Liver (tissue), 9 donors: ENCODE results near the gene CD8B2. TPM values are rescaled to one million over a fixed set of nuclear protein-coding genes. Genes with fewer than 3 reads are reported as not detected.

Source experiments
- DNase-seq: peaks from one replicate; pipeline ENCODE4 v3.0.0-alpha.2; 2017; ENCODE audit warnings: low spot score
- H3K27ac ChIP-seq, 2 donors: one replicate each; pipeline ENCODE4 v1.7.0; 2013; ENCODE audit warnings: inconsistent platforms in 2 of 2, low read length in 2 of 2, control low read depth in 1 of 2, low read depth in 1 of 2, mild to moderate bottlenecking in 1 of 2
- H3K27me3 ChIP-seq, 4 donors: one replicate each; pipeline versions ENCODE4 v1.6.1 to v1.7.0; 2013; ENCODE audit warnings: low read length in 3 of 4, inconsistent platforms in 1 of 4, mild to moderate bottlenecking in 1 of 4, moderate library complexity in 1 of 4; ENCODE audit not compliant: control insufficient read depth in 4 of 4, insufficient read depth in 4 of 4
- H3K36me3 ChIP-seq, 4 donors: one replicate each; pipeline versions ENCODE4 v1.6.1 to v1.7.0; 2013; ENCODE audit warnings: low read length in 3 of 4, mild to moderate bottlenecking in 3 of 4, low read depth in 1 of 4, moderate library complexity in 1 of 4; ENCODE audit not compliant: control insufficient read depth in 4 of 4, insufficient read depth in 3 of 4
- H3K4me1 ChIP-seq, 4 donors: one replicate each; pipeline versions ENCODE4 v1.6.1 to v1.7.0; 2013; ENCODE audit warnings: low read length in 3 of 4, mild to moderate bottlenecking in 3 of 4, moderate library complexity in 1 of 4; ENCODE audit not compliant: control insufficient read depth in 4 of 4, insufficient read depth in 4 of 4
- H3K4me3 ChIP-seq, 3 donors: one replicate each; pipeline versions ENCODE4 v1.6.1 to v1.7.0; 2013; ENCODE audit warnings: low read length in 3 of 3, control low read depth in 1 of 3, low read depth in 1 of 3, mild to moderate bottlenecking in 1 of 3
- H3K9ac ChIP-seq, 2 donors: one replicate each; pipeline ENCODE4 v1.7.0; 2013; ENCODE audit warnings: low read length in 2 of 2, mild to moderate bottlenecking in 2 of 2, moderate library complexity in 2 of 2, control low read depth in 1 of 2, low read depth in 1 of 2
- H3K9me3 ChIP-seq, 4 donors: one replicate each; pipeline versions ENCODE4 v1.6.1 to v1.7.0; 2013; ENCODE audit warnings: low read length in 3 of 4; ENCODE audit not compliant: control insufficient read depth in 4 of 4
- FOXA1 ChIP-seq: IDR thresholded peaks from 2 replicates; pipeline ENCODE4 v1.6.1; 2016; ENCODE audit warnings: antibody characterized with exemption
- FOXA2 ChIP-seq: IDR thresholded peaks from 2 replicates; pipeline ENCODE4 v1.6.1; 2016; ENCODE audit warnings: antibody characterized with exemption
- GABPA ChIP-seq, 2 donors: IDR thresholded peaks in 1 of 2; conservative IDR thresholded peaks in 1 of 2; 2 replicates each; pipeline ENCODE4 v1.6.1; 2016; ENCODE audit warnings: antibody characterized with exemption in 2 of 2, mild to moderate bottlenecking in 1 of 2, moderate library complexity in 1 of 2
- HNF4A ChIP-seq, 2 donors: conservative IDR thresholded peaks; 2 replicates each; pipeline ENCODE4 v1.6.1; 2016; ENCODE audit warnings: antibody characterized with exemption in 2 of 2, mild to moderate bottlenecking in 2 of 2
- HNF4G ChIP-seq: IDR thresholded peaks from 2 replicates; pipeline ENCODE4 v1.6.1; 2016; ENCODE audit warnings: antibody characterized with exemption
- NR2F2 ChIP-seq: IDR thresholded peaks from 2 replicates; pipeline ENCODE4 v1.6.1; 2016; ENCODE audit warnings: antibody characterized with exemption
- RAD21 ChIP-seq, 2 donors: IDR thresholded peaks; 2 replicates each; pipeline ENCODE4 v1.6.1; 2016; ENCODE audit warnings: antibody characterized with exemption in 2 of 2, mild to moderate bottlenecking in 2 of 2
- RXRA ChIP-seq, 2 donors: IDR thresholded peaks; 2 replicates each; pipeline ENCODE4 v1.6.1; 2017 to 2018; ENCODE audit warnings: antibody characterized with exemption in 2 of 2, mild to moderate bottlenecking in 1 of 2
- SP1 ChIP-seq: IDR thresholded peaks from 2 replicates; pipeline ENCODE4 v1.6.1; 2018; ENCODE audit warnings: antibody characterized with exemption, mild to moderate bottlenecking
- YY1 ChIP-seq: IDR thresholded peaks from 2 replicates; pipeline ENCODE4 v1.6.1; 2016; ENCODE audit warnings: antibody characterized with exemption, mild to moderate bottlenecking
- WGBS: extraction: QIAGEN DNeasy Blood & Tissue Kit; methylation state at CpG from one replicate; pipeline ENCODE4 v1.1.7; 2013; 5-methylcytosine and 5-hydroxymethylcytosine counted together
- polyA plus RNA-seq, 2 donors: library from polyadenylated mRNA; stranded (reverse) in 1 of 2; unstranded in 1 of 2; fragments of 200-250 nt in 1 of 2; fragments of >200 nt in 1 of 2; fragmentation: Nextera tagmentation in 1 of 2; extraction: Ambion mirVana in 1 of 2; gene quantifications; one replicate each; pipeline versions ENCODE4 v1.2.1 to v1.2.3, GENCODE V29; 2013 to 2015
- total RNA-seq, 2 donors: library from RNA; depleted of rRNA; stranded (reverse); fragments of >200 nt; gene quantifications; one replicate each; pipeline ENCODE4 v1.2.3, GENCODE V29; 2014
- TF ChIP-seq, protein P1 (sequence below): IDR thresholded peaks from 2 replicates; pipeline ENCODE4 v1.6.1; 2016; ENCODE audit warnings: antibody characterized with exemption
- TF ChIP-seq, protein P2 (sequence below): IDR thresholded peaks from 2 replicates; pipeline ENCODE4 v1.6.1; 2016; ENCODE audit warnings: antibody characterized with exemption
- TF ChIP-seq, protein P3 (sequence below): IDR thresholded peaks from 2 replicates; pipeline ENCODE4 v1.6.1; 2016; ENCODE audit warnings: antibody characterized with exemption
- TF ChIP-seq, protein P4 (sequence below): fragments of 150-350 bp; IDR thresholded peaks from 2 replicates; pipeline ENCODE4 v1.5.1; 2017; ENCODE audit warnings: improper control_type of control experiment, low read depth, low read length; ENCODE audit not compliant: missing input control
- TF ChIP-seq, protein P5 (sequence below): IDR thresholded peaks from 2 replicates; pipeline ENCODE4 v1.6.1; 2016; ENCODE audit warnings: antibody characterized with exemption, mild to moderate bottlenecking
- donor health status: healthy.
- donor health status: healthy.
- donor health status: healthy.
- donor health status: healthy.
- donor health status: healthy.

The CD8B2 gene
- total and polyA plus RNA-seq, 4 donors, result under 0.01 to 0.05 TPM; not detected in 2

DNA sequence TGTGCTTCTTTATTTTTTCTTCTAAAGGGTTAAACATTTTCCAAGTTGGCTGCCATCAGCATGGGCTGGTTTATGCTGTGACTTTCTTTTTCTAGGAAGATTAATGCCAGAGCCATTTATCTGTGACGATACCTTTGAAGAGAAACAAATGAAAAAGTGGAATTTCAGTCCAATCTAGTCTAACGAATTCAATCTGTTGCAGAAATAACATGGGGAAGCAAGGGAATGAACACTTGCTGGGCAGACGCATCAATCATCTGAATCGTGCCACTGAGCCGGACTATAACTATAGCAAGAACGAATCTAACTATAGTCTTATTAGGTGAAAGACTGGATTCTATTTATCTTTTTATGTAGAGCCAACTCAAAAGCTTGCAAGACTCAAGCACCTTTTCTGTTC lies 66.2 kb downstream of the CD8B2 start:
- H3K9ac ChIP-seq, result no peak overlapping the region
- H3K4me1 ChIP-seq, result peaks cover 0 to 2% (median 0%) of the 10 kb centered on the region in 4 donors
- TF ChIP-seq FOXA1 (no peak), HNF4G (no peak), RAD21 (IDR thresholded peaks at IDR 0.05) (no peak)
- no peaks in the 10 kb centered on the region for H3K27me3 ChIP-seq
- H3K4me3 ChIP-seq, result no peak overlapping the region
- H3K9me3 ChIP-seq, result no peaks in the 10 kb centered on the region
- DNase-seq, result no peak
- H3K36me3 ChIP-seq, result no peaks in the 10 kb centered on the region
- WGBS, result 85% methylated on average over 6 of the region's 6 CpGs
- no peak overlapping the region for H3K27ac ChIP-seq

DNA sequence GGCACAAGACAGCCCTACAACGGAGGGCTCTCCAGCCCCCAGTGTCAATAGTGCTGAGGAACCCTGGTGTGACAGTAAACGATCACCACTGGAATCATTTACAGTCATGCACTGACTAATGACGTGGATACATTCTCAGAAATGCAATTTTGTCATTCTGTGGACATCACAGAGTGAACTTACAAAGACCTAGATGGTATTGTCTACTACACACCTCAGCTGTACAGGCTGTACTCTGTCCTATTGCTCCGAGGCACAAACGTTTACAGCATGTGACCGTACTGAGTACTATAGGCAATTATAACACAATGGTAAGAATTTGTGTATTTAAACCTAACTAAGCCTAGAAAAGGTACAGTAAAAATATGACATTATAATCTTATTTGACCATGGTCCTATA lies 67.2 kb downstream of the CD8B2 start:
- H3K36me3 ChIP-seq, result no peaks in the 10 kb centered on the region
- no peak overlapping the region for H3K9ac ChIP-seq
- TF ChIP-seq NR2F2, result no peak
- TF ChIP-seq, protein P1, sequence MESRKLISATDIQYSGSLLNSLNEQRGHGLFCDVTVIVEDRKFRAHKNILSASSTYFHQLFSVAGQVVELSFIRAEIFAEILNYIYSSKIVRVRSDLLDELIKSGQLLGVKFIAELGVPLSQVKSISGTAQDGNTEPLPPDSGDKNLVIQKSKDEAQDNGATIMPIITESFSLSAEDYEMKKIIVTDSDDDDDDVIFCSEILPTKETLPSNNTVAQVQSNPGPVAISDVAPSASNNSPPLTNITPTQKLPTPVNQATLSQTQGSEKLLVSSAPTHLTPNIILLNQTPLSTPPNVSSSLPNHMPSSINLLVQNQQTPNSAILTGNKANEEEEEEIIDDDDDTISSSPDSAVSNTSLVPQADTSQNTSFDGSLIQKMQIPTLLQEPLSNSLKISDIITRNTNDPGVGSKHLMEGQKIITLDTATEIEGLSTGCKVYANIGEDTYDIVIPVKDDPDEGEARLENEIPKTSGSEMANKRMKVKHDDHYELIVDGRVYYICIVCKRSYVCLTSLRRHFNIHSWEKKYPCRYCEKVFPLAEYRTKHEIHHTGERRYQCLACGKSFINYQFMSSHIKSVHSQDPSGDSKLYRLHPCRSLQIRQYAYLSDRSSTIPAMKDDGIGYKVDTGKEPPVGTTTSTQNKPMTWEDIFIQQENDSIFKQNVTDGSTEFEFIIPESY, result no peak
- no peak for TF ChIP-seq FOXA1
- no peak for TF ChIP-seq HNF4A (conservative IDR thresholded peaks at IDR 0.05)
- TF ChIP-seq, protein P2, sequence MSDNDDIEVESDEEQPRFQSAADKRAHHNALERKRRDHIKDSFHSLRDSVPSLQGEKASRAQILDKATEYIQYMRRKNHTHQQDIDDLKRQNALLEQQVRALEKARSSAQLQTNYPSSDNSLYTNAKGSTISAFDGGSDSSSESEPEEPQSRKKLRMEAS, result no peak
- TF ChIP-seq, protein P3, sequence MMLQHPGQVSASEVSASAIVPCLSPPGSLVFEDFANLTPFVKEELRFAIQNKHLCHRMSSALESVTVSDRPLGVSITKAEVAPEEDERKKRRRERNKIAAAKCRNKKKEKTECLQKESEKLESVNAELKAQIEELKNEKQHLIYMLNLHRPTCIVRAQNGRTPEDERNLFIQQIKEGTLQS, result no peak
- no peak for TF ChIP-seq HNF4G
- no peak for TF ChIP-seq RAD21 (IDR thresholded peaks at IDR 0.05)
- no peak for TF ChIP-seq FOXA2
- no peak for TF ChIP-seq GABPA (IDR thresholded peaks at IDR 0.05 in 1 of 2, conservative IDR thresholded peaks at IDR 0.05 in 1 of 2)
- no peak for TF ChIP-seq YY1
- TF ChIP-seq RXRA (IDR thresholded peaks at IDR 0.05), result no peak
- TF ChIP-seq, protein P4, sequence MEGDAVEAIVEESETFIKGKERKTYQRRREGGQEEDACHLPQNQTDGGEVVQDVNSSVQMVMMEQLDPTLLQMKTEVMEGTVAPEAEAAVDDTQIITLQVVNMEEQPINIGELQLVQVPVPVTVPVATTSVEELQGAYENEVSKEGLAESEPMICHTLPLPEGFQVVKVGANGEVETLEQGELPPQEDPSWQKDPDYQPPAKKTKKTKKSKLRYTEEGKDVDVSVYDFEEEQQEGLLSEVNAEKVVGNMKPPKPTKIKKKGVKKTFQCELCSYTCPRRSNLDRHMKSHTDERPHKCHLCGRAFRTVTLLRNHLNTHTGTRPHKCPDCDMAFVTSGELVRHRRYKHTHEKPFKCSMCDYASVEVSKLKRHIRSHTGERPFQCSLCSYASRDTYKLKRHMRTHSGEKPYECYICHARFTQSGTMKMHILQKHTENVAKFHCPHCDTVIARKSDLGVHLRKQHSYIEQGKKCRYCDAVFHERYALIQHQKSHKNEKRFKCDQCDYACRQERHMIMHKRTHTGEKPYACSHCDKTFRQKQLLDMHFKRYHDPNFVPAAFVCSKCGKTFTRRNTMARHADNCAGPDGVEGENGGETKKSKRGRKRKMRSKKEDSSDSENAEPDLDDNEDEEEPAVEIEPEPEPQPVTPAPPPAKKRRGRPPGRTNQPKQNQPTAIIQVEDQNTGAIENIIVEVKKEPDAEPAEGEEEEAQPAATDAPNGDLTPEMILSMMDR, result no peak
- TF ChIP-seq, protein P5, sequence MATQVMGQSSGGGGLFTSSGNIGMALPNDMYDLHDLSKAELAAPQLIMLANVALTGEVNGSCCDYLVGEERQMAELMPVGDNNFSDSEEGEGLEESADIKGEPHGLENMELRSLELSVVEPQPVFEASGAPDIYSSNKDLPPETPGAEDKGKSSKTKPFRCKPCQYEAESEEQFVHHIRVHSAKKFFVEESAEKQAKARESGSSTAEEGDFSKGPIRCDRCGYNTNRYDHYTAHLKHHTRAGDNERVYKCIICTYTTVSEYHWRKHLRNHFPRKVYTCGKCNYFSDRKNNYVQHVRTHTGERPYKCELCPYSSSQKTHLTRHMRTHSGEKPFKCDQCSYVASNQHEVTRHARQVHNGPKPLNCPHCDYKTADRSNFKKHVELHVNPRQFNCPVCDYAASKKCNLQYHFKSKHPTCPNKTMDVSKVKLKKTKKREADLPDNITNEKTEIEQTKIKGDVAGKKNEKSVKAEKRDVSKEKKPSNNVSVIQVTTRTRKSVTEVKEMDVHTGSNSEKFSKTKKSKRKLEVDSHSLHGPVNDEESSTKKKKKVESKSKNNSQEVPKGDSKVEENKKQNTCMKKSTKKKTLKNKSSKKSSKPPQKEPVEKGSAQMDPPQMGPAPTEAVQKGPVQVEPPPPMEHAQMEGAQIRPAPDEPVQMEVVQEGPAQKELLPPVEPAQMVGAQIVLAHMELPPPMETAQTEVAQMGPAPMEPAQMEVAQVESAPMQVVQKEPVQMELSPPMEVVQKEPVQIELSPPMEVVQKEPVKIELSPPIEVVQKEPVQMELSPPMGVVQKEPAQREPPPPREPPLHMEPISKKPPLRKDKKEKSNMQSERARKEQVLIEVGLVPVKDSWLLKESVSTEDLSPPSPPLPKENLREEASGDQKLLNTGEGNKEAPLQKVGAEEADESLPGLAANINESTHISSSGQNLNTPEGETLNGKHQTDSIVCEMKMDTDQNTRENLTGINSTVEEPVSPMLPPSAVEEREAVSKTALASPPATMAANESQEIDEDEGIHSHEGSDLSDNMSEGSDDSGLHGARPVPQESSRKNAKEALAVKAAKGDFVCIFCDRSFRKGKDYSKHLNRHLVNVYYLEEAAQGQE, result no peak
- no peak for TF ChIP-seq SP1
- H3K27me3 ChIP-seq, result no peaks in the 10 kb centered on the region
- H3K4me3 ChIP-seq, result no peak overlapping the region
- no peak for DNase-seq
- H3K9me3 ChIP-seq, result no peaks in the 10 kb centered on the region
- H3K4me1 ChIP-seq, result peaks cover 0 to 2% (median 0%) of the 10 kb centered on the region in 4 donors
- no peak overlapping the region for H3K27ac ChIP-seq
- 82% methylated on average over 6 of the region's 6 CpGs for WGBS
